Stimulated activated naive CD4-positive, alpha-beta T cell (primary cell): Measurements from ENCODE around the gene TFG.
"Not testable (repeated sequence)": the region's sequence is repeated elsewhere in the genome, so short reads cannot be mapped to it uniquely, and the experiment has no call there.

Source experiments
- DNase-seq, 6 experiments: peaks; one replicate each; lab custom pipeline; 2025; lab: John Stamatoyannopoulos, UW

The TFG gene

DNA sequence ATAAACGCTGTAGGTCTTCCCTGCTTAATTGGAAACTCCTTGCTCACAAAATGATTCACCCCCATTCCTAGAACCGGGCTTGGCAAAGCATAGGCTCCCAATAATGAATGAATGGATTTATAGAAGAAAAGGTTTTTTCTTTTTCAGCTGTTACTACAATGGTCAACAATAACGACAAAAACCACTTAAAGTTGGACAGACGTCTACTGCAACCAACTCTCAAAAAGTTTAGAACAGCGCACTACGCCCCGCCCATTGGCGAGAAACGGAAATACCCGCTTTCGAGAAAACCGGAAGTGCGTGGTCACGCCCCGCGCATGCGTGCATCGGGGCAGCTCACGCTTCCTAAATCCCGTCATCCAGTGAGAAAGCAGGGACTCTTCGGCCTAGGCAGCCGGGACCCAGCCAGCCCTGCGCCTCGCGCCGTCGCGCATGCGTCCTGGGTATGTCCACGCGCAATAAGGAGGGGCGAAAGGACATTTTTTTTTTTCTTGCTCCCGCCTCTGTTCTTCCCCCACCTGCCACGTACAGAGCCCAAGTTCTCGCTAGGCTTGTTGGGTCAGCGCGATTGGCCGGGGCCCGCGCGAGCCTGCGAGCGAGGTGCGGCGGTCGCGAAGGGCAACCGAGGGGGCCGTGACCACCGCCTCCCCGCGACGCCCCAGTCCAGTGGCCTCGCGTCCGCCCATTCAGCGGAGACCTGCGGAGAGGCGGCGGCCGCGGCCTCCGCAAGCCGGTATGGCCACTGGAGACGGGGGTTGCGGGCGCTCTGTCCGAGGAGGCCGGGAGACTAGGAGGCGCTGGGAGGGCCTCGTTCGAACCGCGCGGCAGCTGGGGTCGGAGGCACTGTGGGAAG is at the start of gene TFG:
TSS of gene TFG (plus strand) at position 506 of the 853 bp plus-strand sequence. CDS start 4,192 bp downstream, outside the sequence.
- peak; percentile 91 to 97 (median 95) for DNase-seq

DNA sequence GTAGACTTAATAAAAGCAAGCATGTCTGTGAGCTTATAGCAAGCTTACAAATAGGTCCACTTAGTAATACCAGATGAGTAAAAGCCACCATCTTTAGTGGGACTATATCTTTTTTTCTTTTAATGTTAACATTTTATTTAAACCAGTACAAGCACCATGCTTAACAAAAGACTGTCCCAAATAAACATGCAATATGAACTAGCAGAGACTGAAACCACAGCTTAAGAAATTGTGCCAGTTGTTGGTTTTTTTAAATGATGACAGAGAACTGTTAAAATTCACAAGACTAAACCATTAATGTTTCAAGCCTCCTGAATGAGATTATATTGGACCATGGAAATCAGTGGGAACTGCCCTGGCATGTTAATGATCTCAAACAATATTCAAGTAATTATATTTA is 48.0 kb upstream of the TFG start:
- DNase-seq, result not testable (repeated sequence)

DNA sequence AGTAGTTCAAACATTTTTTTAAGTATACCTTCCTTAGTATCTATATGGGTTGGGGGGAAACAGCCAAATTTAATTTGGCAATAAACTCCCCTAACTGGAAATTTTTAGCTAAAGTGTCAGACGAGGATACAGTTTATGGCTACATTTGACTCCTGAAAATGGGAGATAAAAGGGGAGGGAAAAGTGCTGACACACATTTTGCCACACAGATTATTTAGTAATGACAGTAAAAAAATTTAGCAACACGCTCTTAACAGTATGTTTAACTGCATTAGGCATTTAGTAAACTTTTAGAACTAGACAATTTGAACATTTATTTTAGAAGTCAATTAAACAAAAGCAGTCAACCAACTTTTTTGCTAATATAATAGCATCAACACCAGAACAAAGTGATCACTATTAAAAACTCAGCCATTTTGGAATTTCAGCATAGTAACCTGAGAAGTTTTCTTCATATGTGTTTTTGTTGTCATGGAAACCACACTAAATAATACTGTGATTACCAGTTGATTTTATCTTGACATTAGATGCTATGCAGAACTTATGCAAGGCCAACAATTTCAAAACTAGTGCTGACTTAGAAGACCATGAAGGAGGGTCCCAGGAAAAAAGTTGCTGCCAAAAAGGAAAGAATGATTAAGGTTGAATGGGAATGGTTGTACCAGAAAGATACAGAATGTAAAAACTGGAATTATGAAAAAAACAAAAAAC is 47.0 kb upstream of the TFG start:
- DNase-seq, result peak in 1 of 6 experiments; percentile 4

DNA sequence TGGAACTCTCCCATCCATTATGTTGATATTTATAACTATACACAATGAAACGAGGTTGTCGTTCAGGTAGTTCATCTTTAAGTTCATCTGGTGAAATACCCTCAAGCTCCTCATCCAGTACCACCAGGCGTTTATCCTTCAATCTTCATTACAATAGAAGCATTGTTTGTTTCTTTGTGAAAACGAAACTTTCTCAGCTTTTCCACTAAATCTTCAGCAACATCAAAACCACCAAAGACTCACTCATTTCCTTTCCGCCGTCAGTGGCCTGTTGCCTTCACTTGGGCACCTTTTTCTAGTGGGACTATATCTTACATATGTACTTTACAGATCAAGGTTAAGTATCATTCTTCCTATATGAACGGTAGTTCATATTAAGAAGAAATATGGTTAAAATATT is 44.1 kb upstream of the TFG start:
- peak in 3 of 6 experiments; percentile 5 to 30 (median 19) for DNase-seq

DNA sequence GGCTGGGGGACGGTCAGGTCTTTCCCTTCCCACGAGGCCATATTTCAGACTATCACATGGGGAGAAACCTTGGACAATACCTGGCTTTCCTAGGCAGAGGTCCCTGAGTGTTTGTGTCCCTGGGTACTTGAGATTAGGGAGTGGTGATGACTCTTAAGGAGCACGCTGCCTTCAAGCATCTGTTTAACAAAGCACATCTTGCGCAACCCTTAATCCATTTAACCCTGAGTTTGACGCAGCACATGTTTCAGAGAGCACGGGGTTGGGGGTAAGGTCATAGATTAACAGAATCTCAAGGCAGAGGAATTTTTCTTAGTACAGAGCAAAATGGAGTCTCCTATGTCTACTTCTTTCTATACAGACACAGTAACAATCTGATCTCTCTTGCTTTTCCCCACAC is 42.6 kb upstream of the TFG start:
- not testable (repeated sequence) for DNase-seq

DNA sequence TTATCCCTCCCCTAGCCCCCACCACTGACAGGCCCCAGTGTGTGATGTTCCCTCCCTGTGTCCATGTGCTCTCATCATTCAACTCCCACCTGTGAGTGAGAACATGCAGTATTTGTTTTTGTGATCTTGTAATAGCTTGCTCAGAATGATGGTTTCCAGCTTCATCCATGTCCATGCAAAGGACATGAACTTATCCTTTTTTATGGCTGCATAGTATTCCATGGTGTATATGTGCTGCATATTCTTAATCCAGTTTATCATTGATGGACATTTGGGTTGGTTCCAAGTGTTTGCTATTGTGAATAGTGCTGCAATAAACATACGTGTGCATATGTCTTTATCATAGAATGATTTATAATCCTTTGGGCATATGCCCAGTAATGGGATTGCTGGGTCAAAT is 42.0 kb upstream of the TFG start:
- not testable (repeated sequence) for DNase-seq

DNA sequence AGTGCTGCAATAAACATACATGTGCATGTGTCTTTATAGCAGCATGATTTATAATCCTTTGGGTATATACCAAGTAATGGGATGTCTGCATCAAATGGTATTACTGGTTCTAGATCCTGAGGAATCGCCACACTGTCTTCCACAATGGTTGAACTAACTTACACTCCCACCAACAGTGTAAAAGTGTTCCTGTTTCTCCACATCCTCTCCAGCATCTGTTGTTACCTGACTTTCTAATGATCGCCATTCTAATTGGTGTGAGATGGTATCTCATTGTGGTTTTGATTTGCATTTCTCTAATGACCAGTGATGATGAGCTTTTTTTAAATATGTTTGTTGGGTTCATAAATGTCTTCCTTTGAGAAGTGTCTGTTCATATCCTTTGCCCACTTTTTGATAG is 38.3 kb upstream of the TFG start:
- DNase-seq, result not testable (repeated sequence)

DNA sequence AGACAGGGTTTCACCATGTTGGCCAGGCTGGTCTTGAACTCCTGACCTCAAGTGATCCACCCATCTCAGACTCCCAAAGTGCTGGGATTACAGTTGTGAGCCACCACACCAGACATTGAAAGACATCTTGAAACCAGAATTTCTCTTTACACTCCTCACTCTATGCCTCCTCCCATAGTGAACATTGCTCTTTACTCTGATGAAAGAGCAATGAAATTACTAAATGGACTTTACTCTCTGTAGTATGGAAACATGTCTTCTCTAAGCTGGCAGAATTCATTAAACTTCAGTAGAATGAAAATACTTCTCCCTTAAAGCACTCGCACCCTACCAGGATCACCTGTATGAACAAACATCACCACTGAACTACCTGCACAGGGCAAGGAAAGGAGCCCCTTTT is 27.8 kb upstream of the TFG start:
- DNase-seq, result no peak

DNA sequence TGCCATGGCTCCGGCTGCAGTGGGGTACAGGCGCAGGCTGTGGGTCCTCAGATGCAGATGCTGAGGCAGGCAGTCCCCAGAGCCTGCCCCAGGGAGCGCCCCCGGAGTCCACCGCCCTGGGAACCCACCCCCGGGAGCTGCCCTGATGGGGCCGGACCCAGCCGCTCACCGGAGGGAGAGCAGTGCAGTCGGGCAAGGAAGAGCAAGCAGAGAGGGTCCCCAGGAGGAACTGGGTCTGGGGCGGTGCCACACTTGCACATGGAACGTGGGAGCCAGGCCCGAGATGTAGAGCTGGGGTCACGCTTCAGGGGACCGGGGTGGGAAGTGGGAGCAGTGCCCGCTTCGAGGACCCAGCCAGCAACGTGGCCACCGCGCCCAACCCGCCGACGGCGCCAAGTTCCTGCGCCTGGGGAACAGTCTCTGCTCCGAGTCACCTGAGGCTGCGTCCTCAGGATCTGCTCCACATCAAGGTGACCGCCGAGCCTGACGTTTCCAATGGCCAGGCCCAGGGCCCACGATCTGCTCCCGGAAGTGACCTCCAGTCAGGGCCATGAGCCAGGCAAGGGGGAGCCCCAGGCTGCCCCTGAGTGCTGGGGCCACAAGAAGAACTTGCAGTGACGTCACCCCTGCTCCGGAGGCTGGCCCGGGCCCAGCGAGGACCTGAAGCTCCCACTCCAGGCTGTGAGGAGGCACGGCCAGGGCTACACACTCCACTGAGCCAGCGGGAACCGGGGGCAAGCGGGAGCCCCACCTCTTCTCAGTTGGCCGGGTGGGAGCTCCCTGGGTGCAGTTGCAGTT is 27.0 kb upstream of the TFG start:
- no peak for DNase-seq

DNA sequence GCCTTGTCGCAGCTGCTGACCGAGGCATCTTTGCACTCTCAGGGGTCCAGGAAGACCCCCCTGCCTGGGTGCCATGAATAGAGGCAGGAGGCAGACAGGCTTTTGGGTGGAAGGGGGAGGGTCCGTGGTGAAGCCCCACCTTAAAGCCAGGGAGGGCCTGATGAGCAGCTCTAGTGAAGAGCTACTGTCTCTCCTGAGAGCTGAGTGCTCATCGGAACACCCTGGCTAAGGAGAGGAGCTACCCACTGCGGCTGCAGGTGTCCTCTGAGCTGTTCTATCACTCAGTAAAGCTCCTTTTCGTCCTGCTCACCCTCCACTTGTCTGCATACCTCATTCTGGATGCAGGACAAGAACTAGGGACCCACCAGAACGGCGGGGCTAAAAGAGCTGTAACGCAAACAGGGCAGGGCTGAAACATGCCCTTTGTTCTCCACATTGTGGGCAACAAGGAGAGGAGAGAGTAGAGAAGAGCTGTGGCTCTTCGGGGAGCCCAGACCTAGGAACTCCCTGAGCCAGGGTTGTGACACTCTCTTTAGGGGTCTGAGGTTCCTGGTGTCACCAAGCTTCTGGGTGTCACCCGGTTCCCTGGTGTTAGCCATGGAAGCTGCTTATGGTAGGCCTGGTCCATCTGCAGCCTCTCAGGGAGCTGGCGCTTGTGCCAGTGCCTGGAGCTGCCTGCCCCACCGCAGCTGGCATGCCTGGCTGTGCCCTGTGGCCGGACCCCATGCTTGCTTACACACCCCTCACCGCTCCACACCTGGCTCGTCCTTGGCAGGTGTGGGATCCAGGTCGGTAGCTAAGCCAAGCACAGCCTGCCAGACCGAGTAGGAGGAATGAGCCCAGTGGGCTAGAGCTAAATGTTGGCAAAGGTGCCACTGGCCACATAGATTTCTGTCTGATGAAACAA is 26.2 kb upstream of the TFG start:
- DNase-seq, result no peak

DNA sequence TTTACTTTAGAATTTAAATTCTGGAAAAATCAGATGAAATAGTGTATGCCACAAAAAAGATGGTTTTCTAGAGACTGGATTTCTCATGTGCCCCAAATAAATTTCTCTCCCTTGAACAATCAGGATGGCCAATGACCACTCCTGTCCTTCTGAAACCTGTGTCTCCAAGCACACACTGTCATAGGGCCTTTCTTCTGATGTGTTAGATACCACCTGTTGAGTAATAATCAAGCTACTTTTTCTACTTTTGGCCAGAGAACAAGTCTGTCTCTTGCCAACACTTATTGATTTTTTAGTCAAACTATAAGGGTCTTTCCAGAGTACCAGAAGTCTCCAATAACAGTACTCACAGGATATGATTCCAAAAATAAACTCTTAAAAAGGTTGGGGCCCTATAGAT is 16.1 kb upstream of the TFG start:
- DNase-seq, result no peak

DNA sequence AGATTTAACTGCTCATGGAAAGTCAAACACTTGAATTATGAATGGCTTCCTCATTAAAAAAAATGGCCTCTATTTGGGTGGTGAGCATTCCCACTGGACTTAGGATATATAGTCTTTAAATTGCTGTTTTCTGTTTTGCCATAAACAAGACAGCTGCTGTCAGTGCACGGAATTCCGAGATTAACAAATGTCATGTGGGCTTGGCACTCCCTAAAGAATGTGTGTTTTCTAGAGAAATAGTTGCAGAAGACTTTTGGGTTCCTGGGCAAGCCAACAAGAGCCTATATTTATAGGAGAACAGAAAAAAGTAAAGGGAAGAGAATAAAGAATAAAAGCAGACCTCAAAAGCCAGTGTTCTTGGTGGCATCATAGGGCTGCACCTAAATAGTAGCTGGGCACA is 13.6 kb upstream of the TFG start:
- DNase-seq, result no peak

DNA sequence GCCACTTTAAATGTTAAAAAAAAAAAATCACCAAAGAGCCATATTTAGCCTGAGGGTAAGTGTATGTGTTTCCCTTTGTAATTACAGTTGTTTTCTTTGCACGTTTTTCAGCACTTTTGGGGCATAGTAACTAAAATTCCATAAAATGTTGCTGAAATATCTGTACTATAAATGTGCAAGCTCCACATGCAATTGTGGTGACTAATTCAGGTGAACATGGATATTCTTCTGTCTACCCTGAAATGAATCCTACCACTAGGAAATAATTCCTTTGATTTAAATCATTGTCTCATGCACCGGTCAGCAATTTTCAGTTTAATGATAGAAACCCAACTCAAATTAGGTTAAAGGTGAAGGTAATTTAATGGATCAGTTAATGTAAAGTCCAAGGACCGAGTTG is 13.1 kb upstream of the TFG start:
- DNase-seq, result no peak

DNA sequence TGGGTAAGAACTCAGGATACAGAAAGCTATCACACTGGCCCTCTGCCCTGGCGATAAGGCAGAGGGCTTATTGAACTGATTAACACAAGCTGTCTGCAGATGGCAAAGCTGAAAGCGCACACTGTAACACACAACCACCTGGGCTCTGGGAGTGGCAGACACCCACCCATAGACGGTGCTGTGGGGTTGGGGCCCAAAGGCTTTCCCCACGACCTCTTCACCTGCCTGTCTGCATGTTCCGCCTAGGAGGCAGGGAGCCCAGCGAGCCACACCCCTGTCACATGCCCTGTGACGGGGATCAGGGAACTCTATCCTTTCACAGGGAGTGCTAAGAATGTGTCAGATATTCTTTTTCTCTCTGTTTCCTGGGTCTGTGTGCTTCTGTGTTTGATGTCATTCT is 12.1 kb upstream of the TFG start:
- DNase-seq, result no peak

DNA sequence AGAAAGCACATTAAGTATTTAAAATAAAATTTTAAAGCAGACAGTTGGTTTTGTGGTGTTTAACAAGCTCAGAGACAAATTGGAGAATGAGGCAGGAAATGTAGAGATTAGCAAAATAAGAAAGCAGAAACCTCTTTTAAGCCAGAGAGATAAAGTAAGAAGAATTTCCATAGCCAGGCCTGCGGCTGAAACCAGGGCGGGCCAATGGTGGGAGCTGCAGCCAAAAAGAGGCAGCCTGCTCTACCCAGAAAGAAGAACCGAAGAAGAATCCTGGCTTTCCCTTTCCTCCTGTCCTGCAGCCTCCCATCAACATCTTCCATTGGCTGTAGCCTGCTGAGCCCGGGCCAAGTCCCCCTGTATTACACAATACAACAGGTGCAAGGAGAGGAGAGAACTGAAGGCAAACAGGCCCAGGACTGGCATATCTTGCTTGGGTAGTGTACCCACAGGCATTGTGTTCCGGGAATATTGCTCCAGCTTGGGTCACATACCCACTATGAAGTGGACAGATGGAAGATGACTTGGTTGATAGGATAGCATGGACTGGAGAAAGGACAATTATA is 11.5 kb upstream of the TFG start:
- no peak for DNase-seq

DNA sequence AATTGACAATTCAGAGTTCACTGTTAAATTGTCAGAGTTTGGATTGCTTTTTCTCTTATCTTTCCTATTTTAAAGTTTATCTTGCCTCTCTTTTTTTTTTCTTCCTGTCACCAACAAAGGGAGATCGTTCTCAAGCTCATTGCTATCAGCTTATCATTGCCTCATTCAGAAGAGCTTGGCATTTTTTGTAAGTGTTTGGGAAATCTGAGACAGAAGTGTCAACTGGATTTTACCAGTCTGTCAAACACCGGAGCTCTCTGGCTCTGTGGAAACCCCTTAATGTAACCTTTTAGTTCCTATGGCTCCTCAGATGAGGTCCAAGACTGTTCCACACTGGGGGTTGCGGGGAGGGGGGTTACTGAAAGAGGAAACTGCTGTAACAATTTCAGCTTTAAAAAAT is 10.6 kb upstream of the TFG start:
- DNase-seq, result no peak

DNA sequence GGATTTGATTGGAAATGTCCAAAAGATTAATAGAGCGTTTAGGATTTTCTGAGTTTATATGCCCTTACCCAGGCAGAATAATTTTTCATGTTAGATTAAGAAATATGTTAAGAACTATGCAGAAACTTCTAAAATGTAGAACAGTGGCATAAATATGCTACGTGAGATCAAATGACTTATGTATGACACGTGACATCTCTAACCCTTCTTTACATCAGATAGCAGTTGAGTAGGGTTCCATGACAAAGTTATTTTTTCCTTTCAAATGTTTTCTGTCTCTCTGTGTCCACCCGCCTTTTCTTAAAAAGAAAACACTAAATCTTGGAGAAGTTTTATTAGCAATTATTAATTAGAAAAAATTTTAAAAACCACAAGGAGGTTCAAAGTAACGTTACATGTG is 8.6 kb upstream of the TFG start:
- no peak for DNase-seq

DNA sequence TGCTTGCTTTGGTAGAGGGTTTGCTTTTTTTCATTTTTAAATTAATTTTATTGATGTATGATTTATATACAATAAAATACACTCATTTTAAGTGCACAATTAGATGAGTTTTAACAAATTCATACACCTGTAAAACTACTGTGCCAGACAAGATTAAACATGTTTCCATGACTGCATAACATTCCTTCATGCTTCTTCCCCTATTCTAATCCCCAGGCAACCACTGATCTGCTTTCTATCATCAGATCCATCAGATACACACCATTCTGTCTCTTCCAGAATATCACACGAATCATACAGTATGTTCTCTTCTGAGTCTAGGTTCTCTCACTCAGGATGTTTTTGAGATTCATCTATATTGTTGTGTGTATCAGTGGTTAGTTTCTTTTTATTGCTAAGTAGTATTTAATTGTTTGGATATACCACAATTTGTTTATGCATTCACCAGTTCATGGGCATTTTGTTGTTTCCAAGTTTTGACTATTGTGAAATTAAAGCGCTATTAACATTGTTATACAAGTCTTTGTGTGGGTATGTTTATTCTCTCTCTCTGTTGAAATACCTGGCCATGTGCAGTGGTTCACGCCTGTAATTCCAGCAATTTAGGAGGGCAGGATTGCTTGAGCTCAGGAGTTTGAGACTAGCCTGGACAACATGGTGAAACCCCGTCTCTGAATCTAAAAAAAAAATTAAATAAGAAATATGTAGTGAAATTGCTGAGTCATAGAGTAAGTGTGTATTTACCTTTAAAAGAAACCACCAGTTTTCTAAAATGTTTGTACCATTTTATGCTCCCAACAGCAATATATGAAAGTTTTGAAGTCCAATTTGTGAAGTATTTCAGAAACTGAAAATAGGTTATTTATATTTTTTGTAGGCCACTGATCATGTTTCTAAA is 7.0 kb upstream of the TFG start:
- DNase-seq, result no peak

DNA sequence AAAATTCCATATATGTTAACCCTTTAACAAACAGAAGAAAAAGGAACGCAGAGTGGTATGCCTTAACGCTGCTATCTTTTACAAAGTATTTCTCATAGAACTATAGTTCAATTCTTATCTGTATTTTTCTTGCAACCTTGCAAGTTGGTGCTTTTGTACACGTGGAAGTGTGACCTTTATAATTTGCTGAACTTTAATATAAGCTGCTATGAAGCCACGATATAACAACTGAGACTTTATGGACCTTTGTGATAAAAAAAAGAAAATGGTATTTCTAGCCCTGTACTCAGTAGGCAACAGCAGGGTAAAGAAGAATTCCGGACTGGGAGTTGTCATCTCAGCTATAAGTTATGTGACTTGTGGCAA is 6.3 kb upstream of the TFG start:
- no peak for DNase-seq

DNA sequence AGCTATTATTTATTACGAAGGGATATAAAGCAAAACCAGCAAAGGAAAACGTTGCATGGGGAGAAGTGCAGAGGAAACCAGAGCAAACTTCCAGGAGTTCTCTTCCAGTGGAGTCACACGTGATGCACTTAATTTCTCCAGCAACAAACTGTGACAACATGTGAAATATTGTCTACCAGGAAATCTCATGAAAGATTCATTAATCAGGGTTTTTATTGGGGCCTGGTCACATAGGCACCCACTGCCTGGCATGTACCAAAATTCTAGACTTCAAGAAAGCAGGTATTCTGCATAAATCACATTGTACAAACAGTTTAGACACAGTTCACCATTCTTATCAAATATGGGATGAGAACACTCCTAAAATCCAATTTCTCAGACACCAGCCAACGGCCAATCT is 5.4 kb upstream of the TFG start:
- no peak for DNase-seq
